22Rv1 (cell line): ENCODE results near the gene SMC6.

Experiments
- H3K27ac ChIP-seq: fragments of 450-650 bp; 2 replicates; pipeline ENCODE4 v1.5.1; 2017
- CTCF ChIP-seq: fragments of 450-650 bp; IDR thresholded peaks from 2 replicates; pipeline ENCODE4 v1.5.1; 2017; ENCODE audit warnings: mild to moderate bottlenecking
- ZFX ChIP-seq: fragments of 450-650 bp; IDR thresholded peaks from 2 replicates; pipeline ENCODE4 v1.6.1; 2017; ENCODE audit warnings: antibody characterized with exemption, borderline replicate concordance

SMC6 gene

GRCh38 chr2:17795309-17795708 lies 41.7 kb upstream of the SMC6 start:
- H3K27ac ChIP-seq = no peak overlapping the region
- TF ChIP-seq CTCF (no peak), ZFX (no peak)

GRCh38 chr2:17793803-17794354 lies 40.3 kb upstream of the SMC6 start:
- TF ChIP-seq ZFX (no peak), CTCF (no peak)
- no peak overlapping the region for H3K27ac ChIP-seq

- H3K27ac ChIP-seq = no peak overlapping the region
- TF ChIP-seq CTCF (no peak), ZFX (no peak)
Measured at GRCh38 chr2:17793296-17793695, 39.7 kb upstream of the SMC6 start.

GRCh38 chr2:17792515-17792914 lies 38.9 kb upstream of the SMC6 start:
- TF ChIP-seq CTCF (no peak), ZFX (no peak)
- no peak overlapping the region for H3K27ac ChIP-seq

- H3K27ac ChIP-seq = no peak overlapping the region
- TF ChIP-seq CTCF (no peak), ZFX (no peak)
Measured at GRCh38 chr2:17791817-17792130, 38.2 kb upstream of the SMC6 start.

GRCh38 chr2:17791121-17791816 lies 37.7 kb upstream of the SMC6 start:
- TF ChIP-seq ZFX (no peak), CTCF (no peak)
- no peak overlapping the region for H3K27ac ChIP-seq

GRCh38 chr2:17790536-17790935 lies 36.9 kb upstream of the SMC6 start:
- TF ChIP-seq CTCF = no peak
- no peak overlapping the region for H3K27ac ChIP-seq
